Stimulated activated CD4-positive, alpha-beta T cell treated with anti-CD3 and anti-CD28 coated beads, Interleukin-1b, Interleukin-23, amount 100 ng/mL, for 24 hours (primary cell): ENCODE results near the gene RNU6-9.

ENCODE experiments used
- DNase-seq, 4 experiments: peaks; one replicate each; pipeline ENCODE4 v3.0.0-alpha.2; 2020; ENCODE audit warnings: low read depth in 4 of 4, low spot score in 1 of 4

Gene RNU6-9

DNA sequence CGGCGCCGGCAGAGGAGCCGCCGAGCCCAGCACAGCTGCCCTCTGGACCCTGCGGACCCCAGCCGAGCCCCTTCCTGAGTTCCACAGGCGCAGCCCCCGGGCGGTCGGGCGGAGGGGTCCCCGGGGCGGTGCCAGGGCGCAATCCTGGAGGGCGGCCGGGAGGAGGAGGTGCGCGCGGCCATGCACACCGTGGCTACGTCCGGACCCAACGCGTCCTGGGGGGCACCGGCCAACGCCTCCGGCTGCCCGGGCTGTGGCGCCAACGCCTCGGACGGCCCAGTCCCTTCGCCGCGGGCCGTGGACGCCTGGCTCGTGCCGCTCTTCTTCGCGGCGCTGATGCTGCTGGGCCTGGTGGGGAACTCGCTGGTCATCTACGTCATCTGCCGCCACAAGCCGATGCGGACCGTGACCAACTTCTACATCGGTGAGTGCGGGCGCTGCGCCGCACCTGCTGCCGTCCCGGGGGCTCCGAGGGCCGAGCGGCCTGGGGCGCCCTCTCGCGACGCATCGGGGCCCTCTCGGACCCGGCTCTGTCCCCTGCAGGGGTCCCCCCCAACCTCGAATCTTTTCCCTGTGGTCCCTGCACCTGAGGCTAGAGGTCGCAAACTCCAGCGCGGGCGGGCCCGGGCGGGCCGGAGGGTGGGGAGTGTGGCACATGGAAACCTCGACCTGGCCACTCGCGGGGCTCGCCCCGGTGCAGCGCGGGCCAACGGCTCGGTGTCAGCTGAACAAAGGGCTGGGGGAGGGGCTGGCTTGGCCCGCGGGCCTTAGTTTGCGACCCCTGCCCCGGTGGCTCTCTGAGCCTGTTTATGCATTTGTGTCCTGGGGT, 24.3 kb downstream of the RNU6-9 start, which contains the start of gene KISS1R:
TSS of gene KISS1R (plus strand) at position 11 of the 829 bp plus-strand sequence. CDS start at position 181, 170 bp downstream.
- DNase-seq: no peak

DNA sequence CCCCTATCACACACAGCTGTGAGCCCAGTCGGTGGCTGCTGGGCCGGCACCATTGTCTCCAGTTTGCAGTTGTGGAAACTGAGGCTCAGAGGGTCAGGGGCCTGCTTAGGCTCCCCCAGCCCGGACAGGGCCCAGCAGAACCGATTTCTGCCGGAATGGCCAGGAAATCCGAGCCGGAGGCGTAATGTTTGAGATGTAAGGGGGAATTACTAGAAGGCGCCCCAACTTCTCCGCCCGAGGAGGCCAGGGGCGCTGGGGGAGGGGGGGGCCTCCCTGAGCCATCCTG, 24.8 kb downstream of the RNU6-9 start:
- DNase-seq: no peak

GRCh38 chr19:918481-919198, 25.4 kb downstream of the RNU6-9 start:
- DNase-seq: no peak

GRCh38 chr19:919199-920050, 26.1 kb downstream of the RNU6-9 start:
- no peak for DNase-seq

GRCh38 chr19:920051-920864, 27.0 kb downstream of the RNU6-9 start:
- DNase-seq: no peak

DNA sequence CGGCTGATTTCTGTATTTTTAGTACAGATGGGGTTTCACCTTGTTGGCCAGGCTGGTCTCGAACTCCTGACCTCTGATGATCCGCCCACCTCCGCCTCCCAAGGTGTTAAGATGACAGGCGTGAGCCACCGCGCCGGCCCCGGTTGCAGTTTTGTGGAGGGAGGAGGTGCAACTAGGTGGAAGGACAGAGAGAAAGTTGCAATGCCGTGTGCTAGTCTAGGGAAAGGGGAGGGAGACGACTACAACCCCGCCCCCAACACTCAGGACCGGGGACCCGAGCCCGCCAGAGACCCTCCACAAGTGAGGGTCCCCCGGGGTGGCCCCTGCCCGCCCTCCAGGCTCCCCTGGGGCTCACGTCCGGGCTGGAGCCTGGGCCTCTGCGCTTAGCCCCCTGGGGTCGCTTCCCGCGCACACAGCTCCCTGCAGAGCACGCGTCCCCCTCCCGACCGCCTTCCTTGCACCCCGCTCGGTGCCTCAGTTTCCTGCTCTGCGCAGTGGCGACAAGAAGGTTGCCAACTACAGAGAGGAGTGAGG, 31.3 kb downstream of the RNU6-9 start:
- no peak for DNase-seq

DNA sequence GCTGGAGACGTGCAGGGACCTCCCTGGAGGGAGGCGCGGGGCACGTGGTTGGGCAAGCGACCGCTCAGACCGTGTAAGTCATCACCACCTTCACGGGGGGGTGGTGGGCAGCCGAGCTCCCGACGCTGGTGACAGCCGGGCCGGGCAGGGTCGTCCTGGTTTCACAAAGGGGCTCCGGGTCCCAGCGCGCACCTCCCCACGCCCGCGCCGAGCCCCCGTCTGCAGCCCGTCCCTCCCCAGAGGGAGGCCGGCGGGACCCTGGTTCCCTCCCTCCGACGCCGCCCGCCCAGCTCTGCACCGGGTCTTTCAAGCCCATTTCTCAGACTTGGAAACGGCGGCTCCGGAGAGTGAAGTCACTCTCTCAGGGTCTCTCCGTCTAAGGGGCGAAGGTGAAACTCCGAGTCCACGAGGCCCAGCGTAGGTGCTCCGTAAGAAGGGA, 31.8 kb downstream of the RNU6-9 start:
- peak in 1 of 4 experiments; percentile 55 for DNase-seq

DNA sequence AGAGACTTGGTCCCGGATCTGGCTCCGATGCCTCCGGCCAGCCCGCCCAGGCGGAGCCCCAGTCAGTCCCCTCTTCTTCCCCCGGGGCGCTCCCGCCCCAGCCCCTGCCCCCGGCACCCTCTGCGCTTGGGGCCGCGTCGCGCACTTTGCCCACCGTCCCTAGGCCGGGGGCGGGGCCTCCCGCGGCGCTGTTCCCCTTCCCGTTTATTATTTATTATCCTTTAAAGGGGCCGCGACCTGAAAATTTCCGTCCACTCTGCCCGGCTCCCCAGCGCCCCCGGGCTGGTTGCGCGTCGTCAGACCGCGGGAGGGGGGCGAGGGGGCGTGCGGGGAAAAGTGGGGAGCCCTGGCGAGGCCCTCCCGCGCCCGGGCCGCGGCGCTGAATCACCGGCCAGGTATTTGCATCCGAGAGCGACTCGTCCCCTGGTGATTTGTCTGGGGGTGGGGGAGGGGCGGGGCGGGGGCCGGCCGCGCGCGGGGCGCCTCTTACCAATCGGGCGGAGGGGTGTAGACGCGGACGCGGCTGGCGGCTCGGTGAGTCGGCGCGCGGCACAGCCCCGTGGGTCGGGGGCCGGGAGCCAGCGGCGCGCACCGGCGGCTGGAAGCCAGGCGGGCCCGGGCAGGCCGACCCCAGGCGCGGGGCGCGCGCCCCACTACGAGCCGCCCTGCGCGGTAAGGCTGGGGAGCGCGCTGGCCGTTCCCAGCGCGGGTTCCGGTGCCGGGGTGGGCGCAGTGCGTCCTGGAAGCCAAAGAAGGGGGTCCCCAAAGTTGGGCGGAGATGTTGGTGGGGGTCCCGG, 32.4 kb downstream of the RNU6-9 start, which contains the start of gene ARID3A:
TSS of gene ARID3A (plus strand) at position 510 of the 797 bp plus-strand sequence. CDS start 3,494 bp downstream, outside the sequence.
- DNase-seq: peak in 2 of 4 experiments; percentile 66 to 69

- DNase-seq: no peak
Measured at GRCh38 chr19:926323-926588, 33.0 kb downstream of the RNU6-9 start.

DNA sequence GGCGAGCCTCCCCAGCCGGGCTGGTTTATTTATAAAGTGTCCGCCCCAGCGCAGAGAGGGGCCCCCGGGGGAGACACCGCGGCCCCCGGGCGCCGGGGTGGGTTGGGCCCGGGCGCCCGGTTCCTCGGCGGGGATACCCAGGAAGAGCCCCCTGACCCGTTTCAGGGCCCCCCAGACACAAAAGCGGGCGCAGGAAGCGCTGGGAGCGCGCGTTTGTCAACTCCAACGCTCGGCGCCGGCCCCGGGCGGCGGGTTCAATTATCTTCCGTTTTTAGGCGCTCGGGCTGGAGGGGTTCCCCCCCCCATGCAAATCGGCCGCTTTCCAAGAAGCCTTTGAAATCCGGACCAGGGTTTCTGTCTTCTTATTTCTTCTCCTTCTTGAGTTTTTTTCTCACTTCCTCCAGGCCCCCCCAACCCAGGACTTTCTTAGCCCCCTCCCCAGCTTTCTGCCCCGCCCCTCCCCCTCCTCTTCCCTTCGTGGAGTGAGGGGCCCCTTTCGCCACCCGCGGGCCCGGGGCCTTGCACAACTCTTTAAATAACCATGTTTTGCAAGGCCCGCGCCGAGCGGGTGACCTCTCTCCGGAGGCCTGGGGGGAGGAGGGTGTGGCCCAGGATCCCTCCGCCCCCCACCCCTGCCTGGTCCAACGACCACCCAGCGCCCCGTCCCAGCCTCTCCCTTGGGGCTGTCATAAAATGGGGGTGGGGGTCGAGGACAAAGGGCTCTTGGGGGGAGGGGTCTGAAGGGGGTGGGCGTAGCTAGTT, 33.5 kb downstream of the RNU6-9 start:
- peak in 1 of 4 experiments; percentile 50 for DNase-seq

DNA sequence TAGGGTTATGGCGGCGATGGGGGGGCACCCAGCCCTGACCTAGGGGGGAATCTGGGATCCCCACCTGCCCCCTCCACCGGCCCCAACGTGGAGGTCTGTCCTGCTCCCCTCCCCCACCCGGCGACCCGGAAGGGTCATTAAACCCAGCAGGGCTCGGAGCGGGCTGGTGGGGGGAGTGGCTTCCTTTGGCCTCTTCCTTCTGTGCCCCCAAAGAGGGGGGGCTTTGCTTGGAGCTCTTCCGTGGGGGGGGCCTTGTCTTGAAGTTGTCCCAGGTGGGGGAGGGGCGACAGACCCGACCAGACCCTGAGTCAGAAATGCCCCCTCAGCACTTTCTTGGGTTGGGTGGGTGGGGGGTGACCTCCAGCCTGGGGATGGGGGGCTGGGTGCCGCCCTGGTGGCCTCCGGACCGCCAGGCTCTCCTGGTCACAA, 34.1 kb downstream of the RNU6-9 start:
- DNase-seq: no peak

GRCh38 chr19:927780-928401, 34.6 kb downstream of the RNU6-9 start:
- no peak for DNase-seq

GRCh38 chr19:928471-929202, 35.4 kb downstream of the RNU6-9 start:
- DNase-seq: no peak

DNA sequence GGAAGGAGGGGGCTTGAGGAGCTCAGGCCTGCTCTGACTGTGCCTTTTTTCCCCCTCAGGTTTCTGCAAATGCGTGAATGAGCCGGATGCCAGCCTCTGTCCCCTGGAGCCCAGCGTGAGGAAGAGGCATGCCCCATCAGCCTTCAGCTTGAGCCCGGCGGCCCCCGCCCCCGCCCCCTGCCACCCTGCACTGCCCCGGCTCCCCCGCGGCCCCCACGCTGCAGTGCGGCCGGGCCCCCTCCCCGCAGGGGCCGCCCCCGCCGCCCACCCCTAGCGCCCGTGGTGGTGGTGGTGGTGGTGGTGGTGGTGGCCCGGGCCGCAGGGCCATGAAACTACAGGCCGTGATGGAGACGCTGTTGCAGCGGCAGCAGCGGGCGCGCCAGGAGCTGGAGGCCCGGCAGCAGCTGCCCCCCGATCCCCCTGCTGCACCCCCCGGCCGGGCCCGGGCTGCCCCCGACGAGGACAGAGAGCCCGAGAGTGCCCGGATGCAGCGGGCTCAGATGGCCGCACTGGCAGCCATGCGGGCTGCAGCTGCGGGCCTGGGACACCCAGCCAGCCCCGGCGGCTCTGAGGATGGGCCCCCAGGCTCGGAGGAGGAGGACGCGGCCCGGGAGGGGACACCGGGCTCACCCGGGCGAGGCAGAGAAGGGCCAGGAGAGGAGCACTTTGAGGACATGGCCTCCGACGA, 36.1 kb downstream of the RNU6-9 start:
- no peak for DNase-seq

GRCh38 chr19:929891-930258, 36.6 kb downstream of the RNU6-9 start:
- no peak for DNase-seq

GRCh38 chr19:931860-932647, 38.8 kb downstream of the RNU6-9 start:
- DNase-seq: no peak
